ENCODE measurements around the gene FGF22.

Gene FGF22

DNA sequence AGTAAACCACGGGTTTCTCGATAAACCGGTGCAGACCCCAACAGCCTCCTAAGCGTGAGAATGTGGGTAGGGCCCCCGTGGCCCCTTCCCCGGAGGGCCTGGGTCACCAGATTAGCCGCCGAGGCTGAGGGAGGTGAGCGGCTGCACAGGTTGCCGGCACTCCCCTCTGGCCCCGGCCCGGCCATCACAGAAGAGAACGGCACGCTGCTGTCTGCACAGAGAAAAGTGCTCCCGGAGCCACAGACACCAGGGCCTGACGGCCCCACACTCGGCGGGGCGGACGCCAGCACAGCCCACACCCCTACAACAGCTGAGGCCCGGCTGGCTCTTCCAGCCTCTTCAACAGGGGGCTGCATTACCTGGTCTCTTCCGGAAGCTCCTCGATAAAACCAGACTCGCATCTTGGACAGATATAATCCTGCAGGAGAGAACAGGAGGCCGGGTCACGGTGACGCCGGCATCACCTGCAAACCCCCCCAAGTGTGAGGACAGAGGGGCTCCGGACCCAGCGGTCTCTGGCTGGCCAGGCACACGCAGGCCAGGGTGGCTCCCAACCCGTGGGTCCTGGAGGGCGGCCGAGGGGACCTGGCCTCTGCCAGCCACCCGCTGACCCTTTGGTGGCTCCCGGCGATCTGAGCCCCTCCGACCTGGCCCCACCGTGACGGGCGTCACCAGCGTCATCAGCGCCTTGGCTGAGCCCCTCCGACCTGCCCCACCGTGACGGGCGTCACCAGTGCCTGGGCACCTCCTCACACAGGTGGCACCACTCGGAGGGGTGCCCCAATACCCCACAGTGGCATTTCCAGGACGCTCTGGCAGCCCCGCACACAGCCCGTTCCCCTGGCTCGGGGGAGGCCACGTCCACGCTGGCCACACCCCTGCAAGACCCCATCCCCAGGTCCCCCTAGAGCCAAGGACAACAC is 13.0 kb downstream of the FGF22 start:
- H3K4me3 ChIP-seq (ENCODE audit: low read depth, low read length), result no peak overlapping the region
- TF ChIP-seq, protein P1, sequence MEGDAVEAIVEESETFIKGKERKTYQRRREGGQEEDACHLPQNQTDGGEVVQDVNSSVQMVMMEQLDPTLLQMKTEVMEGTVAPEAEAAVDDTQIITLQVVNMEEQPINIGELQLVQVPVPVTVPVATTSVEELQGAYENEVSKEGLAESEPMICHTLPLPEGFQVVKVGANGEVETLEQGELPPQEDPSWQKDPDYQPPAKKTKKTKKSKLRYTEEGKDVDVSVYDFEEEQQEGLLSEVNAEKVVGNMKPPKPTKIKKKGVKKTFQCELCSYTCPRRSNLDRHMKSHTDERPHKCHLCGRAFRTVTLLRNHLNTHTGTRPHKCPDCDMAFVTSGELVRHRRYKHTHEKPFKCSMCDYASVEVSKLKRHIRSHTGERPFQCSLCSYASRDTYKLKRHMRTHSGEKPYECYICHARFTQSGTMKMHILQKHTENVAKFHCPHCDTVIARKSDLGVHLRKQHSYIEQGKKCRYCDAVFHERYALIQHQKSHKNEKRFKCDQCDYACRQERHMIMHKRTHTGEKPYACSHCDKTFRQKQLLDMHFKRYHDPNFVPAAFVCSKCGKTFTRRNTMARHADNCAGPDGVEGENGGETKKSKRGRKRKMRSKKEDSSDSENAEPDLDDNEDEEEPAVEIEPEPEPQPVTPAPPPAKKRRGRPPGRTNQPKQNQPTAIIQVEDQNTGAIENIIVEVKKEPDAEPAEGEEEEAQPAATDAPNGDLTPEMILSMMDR (IDR thresholded peaks at IDR 0.05; ENCODE audit: low read depth, low read length), result no peak

DNA sequence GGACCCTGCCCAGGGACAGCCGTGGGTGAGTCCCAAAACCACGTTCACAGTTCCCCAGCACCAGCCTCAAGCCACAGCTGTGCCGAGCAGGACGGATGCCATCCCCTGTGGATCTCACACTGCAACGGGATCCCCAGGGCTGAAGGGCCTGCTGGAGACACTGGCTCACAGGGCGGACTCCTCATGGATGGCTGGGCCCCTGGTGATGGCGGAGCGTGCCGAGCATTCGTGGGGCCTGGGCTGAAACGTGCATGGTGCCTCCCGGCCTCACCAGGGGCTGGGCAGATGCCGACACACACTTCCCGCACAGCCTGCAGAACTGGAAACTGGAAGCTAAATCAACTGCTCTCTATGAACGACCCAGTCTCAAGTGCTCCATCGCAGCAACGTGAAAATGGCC is 13.7 kb downstream of the FGF22 start:
- H3K4me3 ChIP-seq (ENCODE audit: low read depth, low read length), result no peak overlapping the region
- TF ChIP-seq, protein P1 (IDR thresholded peaks at IDR 0.05; ENCODE audit: low read depth, low read length), result no peak

DNA sequence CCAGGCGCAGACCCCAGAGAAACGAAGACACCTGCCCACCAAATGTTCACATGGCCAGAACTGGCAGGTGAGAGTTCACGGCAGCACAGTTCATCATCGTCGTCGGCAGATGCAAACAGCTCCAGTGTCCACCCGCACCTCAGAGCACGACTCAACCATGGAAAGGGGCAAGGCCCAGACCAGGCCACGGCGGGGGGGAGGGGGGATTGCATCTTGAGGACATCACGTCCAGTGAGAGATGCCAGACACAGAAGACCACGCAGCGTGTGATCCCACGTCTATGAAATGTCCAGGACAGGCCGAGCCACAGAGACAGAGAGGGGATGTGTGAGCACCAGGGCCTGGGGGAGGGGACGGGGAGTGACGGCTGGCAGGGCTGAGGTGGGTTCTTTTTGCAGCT is 16.0 kb downstream of the FGF22 start:
- no peak overlapping the region for H3K4me3 ChIP-seq (ENCODE audit: low read depth, low read length)
- TF ChIP-seq, protein P1 (IDR thresholded peaks at IDR 0.05; ENCODE audit: low read depth, low read length), result no peak

DNA sequence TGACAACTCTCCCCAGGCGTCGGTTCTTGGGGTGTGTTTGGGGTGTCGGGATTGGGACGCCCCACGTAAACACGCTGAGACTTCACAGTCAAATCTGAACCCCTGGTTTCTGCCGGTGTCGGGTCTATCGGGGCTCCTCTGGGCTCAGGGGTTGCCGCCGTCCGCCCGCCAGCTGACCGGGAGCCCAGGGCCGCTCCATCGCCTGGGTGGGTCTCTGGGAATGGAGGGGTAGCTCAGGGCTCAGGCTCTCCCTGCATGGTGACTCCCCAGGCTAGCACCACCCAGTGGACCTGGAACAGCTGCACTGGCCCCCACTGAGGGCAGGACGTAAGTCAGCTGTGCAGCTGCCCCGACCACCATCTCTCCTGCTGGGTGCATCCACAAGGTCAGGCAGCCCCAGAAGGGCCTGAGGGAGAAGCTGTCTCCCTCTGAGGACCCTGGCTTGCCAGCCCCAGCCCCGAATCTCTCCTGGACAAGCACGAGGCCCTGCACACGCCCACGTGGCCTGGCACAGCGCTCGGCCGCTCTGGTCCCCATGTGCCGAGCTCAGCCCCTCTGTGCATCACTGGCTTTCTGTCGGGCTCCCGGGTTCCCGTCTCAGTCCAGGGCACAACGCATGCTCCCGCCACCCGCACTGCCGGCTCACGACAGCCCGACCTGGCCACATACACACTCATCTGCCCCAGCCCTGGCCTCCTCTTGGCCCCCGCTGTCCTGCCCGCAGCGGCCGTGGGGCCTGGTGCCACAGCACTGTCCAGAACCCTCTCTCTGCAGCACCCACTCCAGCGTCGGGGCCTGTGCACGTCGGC is 17.3 kb downstream of the FGF22 start:
- TF ChIP-seq, protein P1 (IDR thresholded peaks at IDR 0.05; ENCODE audit: low read depth, low read length), result no peak

DNA sequence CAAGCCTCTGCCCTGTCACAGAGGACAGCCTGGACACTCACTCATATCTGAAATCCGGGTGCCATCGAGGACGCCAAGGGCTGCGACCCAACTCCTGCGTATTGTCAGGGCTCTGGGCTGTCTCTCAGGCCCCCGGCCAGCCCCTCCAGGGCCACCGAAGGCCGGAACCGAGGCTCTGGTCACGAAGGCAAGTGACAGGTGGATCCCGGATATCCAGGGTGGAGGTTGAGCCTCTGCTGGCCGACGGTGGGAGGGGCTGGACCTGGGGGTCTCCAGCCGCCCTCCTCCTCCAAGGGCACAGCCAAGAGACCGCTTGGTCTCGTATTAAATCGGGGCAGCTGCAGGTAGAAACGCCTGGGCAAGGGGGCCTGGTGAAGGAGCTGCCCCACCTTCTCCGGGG is 17.9 kb downstream of the FGF22 start:
- TF ChIP-seq, protein P1 (IDR thresholded peaks at IDR 0.05; ENCODE audit: low read depth, low read length), result no peak
- no peak overlapping the region for H3K4me3 ChIP-seq (ENCODE audit: low read depth, low read length)

More for the DNA sequence above, 17.3 kb downstream of the FGF22 start:
- no peak overlapping the region for H3K4me3 ChIP-seq (ENCODE audit: low read depth, low read length)

DNA sequence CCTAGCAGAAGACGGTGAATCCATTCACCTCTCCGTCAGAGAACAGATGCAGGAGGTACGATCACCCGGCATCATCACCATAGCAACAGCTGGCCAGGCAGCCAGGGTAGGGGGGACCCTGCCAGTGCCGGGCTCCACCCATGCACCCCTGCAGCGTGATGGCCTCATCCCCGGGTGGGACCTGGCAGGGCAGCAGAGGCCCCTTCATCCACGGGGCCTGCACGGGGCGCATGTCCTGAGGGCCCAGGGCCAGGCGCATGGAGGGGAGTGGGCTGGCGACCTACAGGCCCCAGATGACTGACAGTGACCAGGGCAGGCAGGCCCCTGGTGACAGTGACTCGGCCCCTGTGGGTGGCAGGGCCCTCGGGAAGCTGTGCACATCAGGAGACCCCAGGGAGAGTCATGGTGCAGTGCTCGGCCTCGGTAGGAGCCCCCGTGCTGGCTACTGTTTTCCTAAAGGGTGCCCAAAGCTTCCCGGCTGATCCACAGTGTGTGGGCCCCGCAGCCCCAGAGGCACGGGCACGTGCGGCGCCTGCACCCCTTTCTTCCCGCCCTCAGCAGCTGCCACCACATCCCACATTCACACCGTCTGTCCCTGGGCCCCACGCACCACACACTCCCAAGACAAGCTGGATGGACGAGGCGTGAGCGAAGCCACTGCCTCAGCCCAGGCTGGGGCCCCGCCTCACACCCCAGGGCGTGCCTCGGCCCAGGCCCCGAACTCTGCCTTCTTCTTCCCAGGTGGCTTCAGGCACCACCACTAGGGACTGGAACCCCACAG is 18.6 kb downstream of the FGF22 start:
- H3K4me3 ChIP-seq (ENCODE audit: low read depth, low read length), result no peak overlapping the region
- TF ChIP-seq, protein P1 (IDR thresholded peaks at IDR 0.05; ENCODE audit: low read depth, low read length), result no peak

All from WI38 (cell line).